H1 (cell line): ENCODE results near the gene ADD3. TPM values are rescaled to one million over a fixed set of nuclear protein-coding genes. Genes with fewer than 3 reads are reported as not detected.

ENCODE experiments used
- ASH2L ChIP-seq: fragments of 200-600, 300-600 bp; sonication (generic); IDR thresholded peaks from one replicate; pipeline ENCODE4 v1.7.1; 2017; ENCODE audit warnings: low read length
- ATF2 ChIP-seq: IDR thresholded peaks from 2 replicates; pipeline ENCODE4 v1.6.1; 2012; ENCODE audit warnings: low read length, inconsistent platforms
- BACH1 ChIP-seq: IDR thresholded peaks from 2 replicates; pipeline ENCODE4 v1.6.1; 2012; ENCODE audit warnings: low read length, improper control_type of control experiment
- CBX8 ChIP-seq: fragments of 300-800, 300-1000 bp; sonication (generic); IDR thresholded peaks from 2 replicates; pipeline ENCODE4 v1.7.1; 2016; ENCODE audit warnings: low read depth, low read length, borderline replicate concordance
- CREB1 ChIP-seq: IDR thresholded peaks from 2 replicates; pipeline ENCODE4 v1.6.1; 2012; ENCODE audit warnings: inconsistent platforms
- EP300 ChIP-seq, 2 experiments: IDR thresholded peaks; 1 replicate in 1 of 2; 2 replicates in 1 of 2; pipeline ENCODE4 v1.6.1; 2011 to 2012; ENCODE audit warnings: low read depth in 2 of 2, low read length in 2 of 2, mild to moderate bottlenecking in 2 of 2, borderline replicate concordance in 1 of 2, inconsistent platforms in 1 of 2, moderate library complexity in 1 of 2
- FOSL1 ChIP-seq: IDR thresholded peaks from 2 replicates; pipeline ENCODE4 v1.6.1; 2011; ENCODE audit warnings: mild to moderate bottlenecking, low read depth, low read length, moderate library complexity; ENCODE audit not compliant: insufficient read depth
- GTF2F1 ChIP-seq: IDR thresholded peaks from 2 replicates; pipeline ENCODE4 v1.6.1; 2012; ENCODE audit warnings: low read depth, low read length, improper control_type of control experiment, borderline replicate concordance
- HDAC2 ChIP-seq, 2 experiments: fragments of 300-600 bp in 1 of 2; sonication (generic) in 1 of 2; IDR thresholded peaks; 2 replicates each; pipeline ENCODE4 v1.6.1; 2011 to 2012; ENCODE audit warnings: low read depth in 2 of 2, low read length in 2 of 2, mild to moderate bottlenecking in 2 of 2, moderate library complexity in 2 of 2, borderline replicate concordance in 1 of 2, inconsistent platforms in 1 of 2
- KDM1A ChIP-seq: fragments of 200-600, 300-600 bp; sonication (generic); IDR thresholded peaks from 2 replicates; pipeline ENCODE4 v1.7.1; 2016; ENCODE audit warnings: mild to moderate bottlenecking, low read length, borderline replicate concordance
- KDM5A ChIP-seq: fragments of 200-600 bp; IDR thresholded peaks from 2 replicates; pipeline ENCODE4 v1.7.1; 2012; ENCODE audit warnings: mild to moderate bottlenecking, low read length, inconsistent platforms, mixed read lengths
- NANOG ChIP-seq: IDR thresholded peaks from 2 replicates; pipeline ENCODE4 v1.6.1; 2011; ENCODE audit warnings: low read length, low read depth, mild to moderate bottlenecking, inconsistent platforms; ENCODE audit not compliant: insufficient read depth, poor library complexity, severe bottlenecking
- NRF1 ChIP-seq: IDR thresholded peaks from 2 replicates; pipeline ENCODE4 v1.6.1; 2011; ENCODE audit warnings: mild to moderate bottlenecking, low read depth, low read length, improper control_type of control experiment
- POLR2A ChIP-seq, 2 experiments: IDR thresholded peaks; 1 replicate in 1 of 2; 2 replicates in 1 of 2; pipeline ENCODE4 v1.6.1; 2011; ENCODE audit warnings: low read depth in 2 of 2, low read length in 2 of 2, mild to moderate bottlenecking in 2 of 2; ENCODE audit errors: control extremely low read depth in 1 of 2
- POU5F1 ChIP-seq: IDR thresholded peaks from 2 replicates; pipeline ENCODE4 v1.6.1; 2011; ENCODE audit warnings: low read depth, mild to moderate bottlenecking, low read length, moderate library complexity
- SIRT6 ChIP-seq: IDR thresholded peaks from one replicate; pipeline ENCODE4 v1.7.1; 2012; ENCODE audit warnings: low read length, inconsistent platforms
- SP2 ChIP-seq: IDR thresholded peaks from 2 replicates; pipeline ENCODE4 v1.6.1; 2012; ENCODE audit warnings: mild to moderate bottlenecking, low read length, inconsistent platforms
- SP4 ChIP-seq: IDR thresholded peaks from 2 replicates; pipeline ENCODE4 v1.6.1; 2012; ENCODE audit warnings: low read length, inconsistent platforms
- SRF ChIP-seq: IDR thresholded peaks from 2 replicates; pipeline ENCODE4 v1.6.1; 2011; ENCODE audit warnings: mild to moderate bottlenecking, low read depth, low read length, moderate library complexity
- USF2 ChIP-seq: IDR thresholded peaks from 2 replicates; pipeline ENCODE4 v1.6.1; 2011; ENCODE audit warnings: low read length, improper control_type of control experiment
- polyA plus RNA-seq, 7 experiments: library from polyadenylated mRNA; depleted of rRNA in 3 of 7; stranded (reverse) in 5 of 7; unstranded in 2 of 7; fragments of >200 nt in 5 of 7; fragments of 200-250 nt in 2 of 7; gene quantifications; 1 replicate in 5 of 7; 2 replicates in 1 of 7; 4 replicates in 1 of 7; pipeline versions ENCODE4 v1.2.1 to v1.2.3, GENCODE V29; 2011 to 2013; ENCODE audit warnings: missing spikeins in 2 of 7, mixed read lengths in 2 of 7
- total RNA-seq: library from RNA; stranded (reverse); fragmentation: NEBNext Ultra II Directional; extraction: Animal tissue kit (Norgen Biotek cat#: 25700); gene quantifications from 2 replicates; pipeline ENCODE4 v1.2.1, GENCODE V29; 2021

The ADD3 gene
- total and polyA plus RNA-seq, 2 of the 8 experiments (the other 6 are each of a cell fraction or from before 2014, with no cell fraction given): 44.7 to 85.6 TPM

- TF ChIP-seq SRF (no peak), ATF2 (peak; percentile 86), CBX8 (no peak), USF2 (no peak), FOSL1 (no peak), CREB1 (no peak), POLR2A (IDR thresholded peaks at IDR 0.05; ENCODE audit: control extremely low read depth in 1 of 2, low read depth in 2 of 2, low read length in 2 of 2) (no peak), POU5F1 (peak; percentile 90), NANOG (peak; percentile 97), EP300 (IDR thresholded peaks at IDR 0.05; ENCODE audit: borderline replicate concordance in 1 of 2, low read depth in 2 of 2, low read length in 2 of 2) (peak in 1 of 2 experiments; percentile 87; a peak in 1 of 3 replicates), SP4 (no peak), SIRT6 (no peak), KDM1A (peak; percentile 70; the same call in 1 of the 2 replicates), SP2 (no peak), BACH1 (no peak), ASH2L (no peak), GTF2F1 (no peak), KDM5A (no peak), HDAC2 (IDR thresholded peaks at IDR 0.05; ENCODE audit: borderline replicate concordance in 1 of 2, low read depth in 2 of 2, low read length in 2 of 2) (peak; percentile 43 to 88; a peak in 2 of 4 replicates), NRF1 (no peak)
Measured at GRCh38 chr10:110168601-110169481, 161.1 kb downstream of the ADD3 start (continued).
